GM12892 (cell line): ENCODE results near the gene TMEM170A.
"Not testable (repeated sequence)": the region's sequence is repeated elsewhere in the genome, so short reads cannot be mapped to it uniquely, and the experiment has no call there.

ENCODE experiments used
- DNase-seq: peaks from one replicate; pipeline ENCODE4 v3.0.0; 2011; ENCODE audit not compliant: insufficient read length
- FAIRE-seq: peaks from 2 replicates; lab custom pipeline; 2011; peaks lifted over from hg19 to GRCh38; lab: Jason Lieb, UNC
- POLR2A ChIP-seq: IDR thresholded peaks from 2 replicates; pipeline ENCODE4 v1.6.1; 2011; ENCODE audit warnings: low read depth, low read length, control low read depth
- POLR2AphosphoS5 ChIP-seq: IDR thresholded peaks from 2 replicates; pipeline ENCODE4 v1.6.1; 2011; ENCODE audit warnings: low read depth, low read length, control low read depth
- TAF1 ChIP-seq: IDR thresholded peaks from 2 replicates; pipeline ENCODE4 v1.6.1; 2011; ENCODE audit warnings: low read depth, mild to moderate bottlenecking, control low read depth, low read length, borderline replicate concordance

Gene TMEM170A

GRCh38 chr16:75478480-75479345 is 14.2 kb upstream of the TMEM170A start:
- FAIRE-seq (no peak), DNase-seq (no peak)

DNA sequence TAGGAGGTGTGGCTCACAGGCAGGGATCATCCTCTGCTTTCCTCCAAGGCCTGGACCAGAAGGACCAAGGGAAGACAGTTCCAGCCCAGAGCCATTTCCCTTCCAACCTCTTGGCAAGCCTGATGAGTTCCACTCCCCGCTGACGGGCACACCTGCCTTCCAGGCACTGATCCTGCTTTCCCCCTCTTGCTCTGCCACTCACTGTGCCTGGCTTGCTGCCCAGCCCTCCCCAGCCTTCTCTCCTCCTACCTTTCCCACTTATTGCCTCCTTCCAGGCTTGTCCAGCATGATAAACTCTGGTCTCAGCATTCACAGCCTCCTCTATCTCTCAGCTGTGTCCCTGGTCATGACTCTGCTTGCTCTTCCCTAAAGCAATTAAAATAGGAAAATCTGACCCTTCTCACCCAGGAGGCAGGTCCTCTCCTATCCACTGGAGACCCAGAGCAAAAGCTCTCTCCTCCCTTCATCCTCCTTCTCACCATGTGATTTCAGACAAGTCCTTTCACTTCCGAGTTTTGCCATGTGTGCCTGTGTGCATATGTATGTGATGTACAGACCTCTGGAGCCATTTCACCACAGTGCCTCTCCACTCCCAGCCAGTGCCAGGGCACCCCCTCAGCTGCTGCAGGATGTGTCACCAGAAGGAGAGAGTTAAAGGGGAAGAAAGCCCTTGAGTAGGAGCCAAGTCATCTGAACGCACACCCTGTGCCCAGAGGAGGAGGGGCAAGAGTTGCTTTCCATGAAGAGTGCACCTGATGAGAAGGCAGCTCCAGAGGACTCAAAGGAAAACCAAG is 13.4 kb upstream of the TMEM170A start:
- no peak for TF ChIP-seq POLR2A
- no peak for TF ChIP-seq POLR2AphosphoS5
- no peak for TF ChIP-seq TAF1
- DNase-seq, result no peak
- FAIRE-seq, result no peak

More at GRCh38 chr16:75478480-75479345, 14.2 kb upstream of the TMEM170A start:
- TF ChIP-seq POLR2A, result no peak
- TF ChIP-seq TAF1, result no peak
- TF ChIP-seq POLR2AphosphoS5, result no peak

DNA sequence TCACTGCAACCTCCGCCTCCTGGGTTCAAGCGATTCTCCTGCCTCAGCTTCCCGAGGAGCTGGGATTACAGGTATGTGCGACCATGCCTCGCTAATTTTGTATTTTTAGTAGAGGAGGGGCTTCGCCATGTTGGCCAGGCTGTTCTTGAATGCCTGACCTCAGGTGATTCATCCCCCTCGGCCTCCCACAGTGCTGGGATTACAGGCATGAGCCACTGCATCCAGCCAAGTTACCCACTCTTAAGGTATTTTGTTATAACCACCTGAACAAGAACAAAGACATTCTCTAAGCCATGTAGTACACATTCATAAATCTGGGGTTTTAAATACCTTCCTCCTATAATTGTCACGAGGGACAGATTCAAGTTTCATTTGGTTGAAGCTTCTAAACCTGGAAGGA is 12.3 kb upstream of the TMEM170A start:
- DNase-seq, result no peak
- no peak for TF ChIP-seq POLR2AphosphoS5
- TF ChIP-seq POLR2A, result no peak
- TF ChIP-seq TAF1, result no peak
- FAIRE-seq, result no peak

DNA sequence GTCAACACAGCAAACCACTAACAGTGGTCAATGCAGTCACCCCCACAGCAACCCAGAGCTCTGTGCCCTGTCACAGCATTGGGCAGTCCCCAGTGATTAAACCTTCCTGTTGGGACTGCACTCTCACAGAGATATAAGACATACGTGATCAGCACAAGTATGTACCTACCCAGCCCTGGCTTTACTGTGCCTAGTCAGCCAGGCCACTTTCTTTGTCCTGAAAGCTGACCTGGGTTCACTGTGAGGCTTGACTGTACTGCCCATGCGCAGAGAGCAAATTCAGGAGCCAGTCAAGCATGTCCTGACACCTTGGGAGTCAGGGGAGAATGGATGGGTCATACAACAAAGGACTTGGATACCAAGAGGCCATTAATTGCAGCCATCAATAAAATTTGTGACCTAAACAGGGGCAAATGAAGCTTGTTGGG is 10.9 kb upstream of the TMEM170A start:
- DNase-seq (no peak), FAIRE-seq (no peak)
- no peak for TF ChIP-seq TAF1
- no peak for TF ChIP-seq POLR2A
- no peak for TF ChIP-seq POLR2AphosphoS5

DNA sequence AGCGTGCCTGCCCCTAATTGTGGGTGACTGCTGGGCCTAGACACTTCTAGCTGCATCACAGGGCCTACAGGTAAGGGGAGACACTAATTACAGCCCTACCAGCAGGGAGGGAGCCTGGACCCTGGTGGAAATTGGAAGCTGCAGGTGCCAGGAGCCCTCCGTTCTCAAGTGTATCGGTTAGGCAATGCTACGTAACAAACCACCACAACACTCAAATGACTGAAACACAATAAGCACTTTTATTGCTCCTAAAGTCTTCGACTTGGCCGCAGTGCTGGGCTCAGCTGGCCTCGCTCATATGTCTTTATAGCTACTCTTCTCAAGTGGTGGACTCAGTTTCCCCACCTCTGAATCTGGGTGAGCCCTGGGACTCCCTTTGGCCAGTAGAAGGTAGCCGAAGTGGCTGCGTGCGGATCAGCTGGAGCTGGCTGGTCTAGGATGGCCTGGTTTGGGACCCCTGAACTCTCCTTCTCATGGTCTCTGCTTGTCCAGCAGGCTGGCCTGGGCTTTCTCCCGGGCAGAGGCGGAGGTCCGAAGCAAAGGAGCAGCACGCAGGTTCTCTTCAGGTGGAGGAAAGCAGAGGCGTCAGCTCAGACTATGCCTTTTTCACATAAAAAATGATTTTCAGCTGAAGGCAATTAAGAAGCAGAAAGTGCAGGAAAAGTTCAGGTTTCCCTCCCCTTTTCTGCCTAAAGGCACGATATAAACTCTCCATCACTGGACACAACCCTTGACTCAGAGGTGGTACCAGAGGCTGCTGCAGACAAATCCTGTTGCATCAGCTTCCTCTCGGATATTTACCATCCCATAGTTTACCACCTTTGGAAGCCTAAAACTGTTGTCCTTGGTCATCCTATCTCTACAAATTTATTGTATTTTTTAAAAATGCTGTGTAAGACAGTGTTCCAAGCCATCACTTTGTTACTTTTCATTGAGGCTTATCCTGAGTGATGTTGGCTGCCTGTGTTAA is 8.7 kb upstream of the TMEM170A start:
- no peak for TF ChIP-seq POLR2AphosphoS5
- no peak for TF ChIP-seq POLR2A
- TF ChIP-seq TAF1, result no peak
- FAIRE-seq, result no peak
- DNase-seq, result no peak

DNA sequence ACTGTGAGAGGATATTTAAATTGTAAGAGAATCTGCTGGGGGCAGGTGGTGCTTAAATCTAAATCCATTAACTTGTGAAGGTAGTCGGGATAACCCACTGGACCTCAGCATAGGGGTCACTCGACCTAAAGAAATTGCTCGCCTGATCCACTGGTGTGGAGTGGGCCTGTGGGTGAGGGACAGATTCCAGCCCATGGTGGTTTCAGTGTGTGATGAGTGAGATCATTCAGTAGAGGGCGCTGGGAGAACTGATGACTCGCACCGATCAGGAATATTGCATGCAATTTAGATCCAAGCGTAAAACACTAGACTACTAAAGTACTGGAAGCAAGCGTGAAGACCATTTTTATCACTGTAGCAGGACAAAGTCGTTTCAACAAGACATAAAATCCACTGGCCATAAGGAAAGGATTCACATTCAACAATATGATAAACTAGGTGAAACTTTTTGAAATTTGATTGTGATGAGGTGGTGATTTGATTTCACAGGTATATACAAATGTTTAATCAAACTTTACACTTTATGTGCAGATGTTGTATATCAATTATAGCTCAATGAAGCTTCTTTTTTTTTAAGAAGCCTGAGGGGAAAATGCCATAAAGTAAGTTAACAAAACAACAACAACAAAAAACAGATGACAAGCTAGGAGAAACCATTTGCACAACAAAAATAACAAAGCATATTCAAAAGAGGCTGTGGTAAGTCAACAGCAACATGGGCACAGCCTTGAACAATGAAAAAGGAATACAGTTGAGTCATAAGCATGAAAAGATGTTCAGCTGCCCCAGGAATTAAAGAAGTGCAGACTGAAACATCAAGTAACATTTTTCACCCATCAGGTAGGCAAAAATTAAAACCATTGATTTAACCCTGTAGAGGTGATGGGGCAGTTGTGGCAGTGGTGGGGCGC is 7.5 kb upstream of the TMEM170A start:
- TF ChIP-seq TAF1 (no peak), POLR2AphosphoS5 (no peak), POLR2A (no peak)
- FAIRE-seq, result peak; percentile 50
- DNase-seq, result peak; percentile 46

- DNase-seq (no peak), FAIRE-seq (no peak)
- TF ChIP-seq POLR2AphosphoS5, result no peak
- TF ChIP-seq POLR2A, result no peak
- TF ChIP-seq TAF1, result no peak
These were observed 2.3 kb upstream of the TMEM170A start for GRCh38 chr16:75466760-75467159.

DNA sequence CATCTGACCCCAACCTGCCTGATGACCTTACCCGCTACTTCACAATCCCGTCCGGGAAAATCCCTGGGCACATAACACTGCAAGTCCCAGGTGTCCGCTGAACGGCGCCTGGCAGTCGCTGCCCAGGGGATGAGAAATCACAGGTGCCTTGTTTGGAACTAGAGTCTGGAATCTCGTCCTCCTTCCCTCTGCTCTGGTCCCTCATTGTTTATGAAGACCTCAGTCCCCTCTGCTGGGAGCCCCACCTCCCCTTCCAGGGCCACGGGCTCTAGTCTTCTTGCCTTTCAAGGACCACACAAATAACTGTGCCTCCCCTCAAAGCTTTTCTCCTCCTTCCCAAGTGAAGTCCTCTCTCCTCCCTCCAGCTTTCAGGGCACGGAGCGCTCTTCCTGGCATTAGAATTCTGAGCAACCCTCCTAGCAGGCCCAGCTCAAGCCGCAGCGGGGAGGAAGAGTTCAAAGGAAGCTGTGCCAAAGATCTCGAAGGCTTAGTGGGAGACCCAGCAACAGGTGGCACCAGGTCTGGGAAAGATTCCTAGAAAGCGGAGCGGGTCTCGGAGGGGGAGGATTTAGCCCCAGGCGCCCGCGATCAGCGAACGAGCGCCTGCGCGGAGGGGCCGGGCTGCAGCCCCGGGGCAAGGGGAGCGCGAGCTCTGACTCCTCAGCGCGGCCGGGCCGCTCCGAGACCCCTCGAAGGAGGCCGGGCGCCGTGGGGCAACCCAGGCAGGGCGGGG is 934 bp downstream of the TMEM170A start:
- peak; percentile 89 for FAIRE-seq
- not testable (repeated sequence) for DNase-seq

DNA sequence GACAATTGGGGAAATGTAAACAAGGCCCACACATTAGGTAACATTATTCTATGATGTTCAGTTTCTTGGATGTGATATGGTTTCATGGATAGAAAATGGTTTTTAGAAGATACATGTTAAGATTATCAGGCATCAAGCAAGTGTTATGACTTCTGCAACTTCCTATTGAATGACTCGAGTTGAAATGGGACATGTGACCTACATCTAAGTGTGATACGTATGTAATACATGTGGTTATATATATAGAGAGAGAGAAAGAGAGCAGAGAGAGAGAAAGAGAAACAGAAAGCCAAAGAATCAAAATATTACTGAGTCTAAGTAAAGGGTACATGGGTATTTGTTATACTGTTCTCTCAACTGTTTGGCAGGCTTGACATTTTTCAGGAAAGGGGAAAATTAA is 1.7 kb downstream of the TMEM170A start:
- TF ChIP-seq TAF1, result no peak
- TF ChIP-seq POLR2AphosphoS5, result no peak
- TF ChIP-seq POLR2A, result no peak
- FAIRE-seq, result peak; percentile 76
- DNase-seq, result no peak
